Erythroblast (primary cell): Measurements from ENCODE around the gene LIX1.

Experiments used
- GATA1 ChIP-seq: IDR thresholded peaks from 2 replicates; pipeline ENCODE4 v1.6.1; 2011; ENCODE audit warnings: low read depth, mild to moderate bottlenecking, control low read depth, low read length, moderate library complexity
- POLR2A ChIP-seq: IDR thresholded peaks from 2 replicates; pipeline ENCODE4 v1.6.1; 2011; ENCODE audit warnings: mild to moderate bottlenecking, low read length

DNA sequence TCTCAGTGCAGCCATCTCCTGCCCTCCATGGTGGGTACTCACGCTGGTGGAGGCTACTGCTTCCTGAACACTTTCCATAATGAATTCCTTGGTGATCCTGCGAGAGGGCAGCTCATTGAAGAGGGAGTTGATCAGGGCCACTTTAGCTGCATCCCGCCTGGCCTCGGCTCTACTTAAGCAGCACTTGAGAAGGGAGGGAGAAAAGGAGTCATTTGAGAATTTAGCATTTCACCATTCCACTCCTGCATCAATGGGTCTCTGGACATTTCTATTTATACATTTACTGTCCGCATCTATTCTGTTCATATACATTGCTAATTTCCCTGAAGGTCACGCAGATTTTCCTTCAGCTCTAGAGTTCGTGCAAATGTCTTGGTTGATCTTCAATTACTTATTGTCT is 35.1 kb downstream of the LIX1 start:
- TF ChIP-seq POLR2A (no peak), GATA1 (no peak)
